DOHH2 (cell line): ENCODE results near the gene PLPP3.

Experiments
- CTCF ChIP-seq: fragments of 200-600 bp; sonication (generic); IDR thresholded peaks from one replicate; pipeline ENCODE4 v1.5.1; 2014; ENCODE audit warnings: antibody characterized with exemption, mild to moderate bottlenecking, low read depth, low read length; ENCODE audit not compliant: poor library complexity, severe bottlenecking
- EZH2phosphoT487 ChIP-seq: fragments of 200-600 bp; sonication (generic); IDR thresholded peaks from 2 replicates; pipeline ENCODE4 v1.6.1; 2017; ENCODE audit warnings: borderline replicate concordance, mild to moderate bottlenecking, antibody characterized with exemption, low read length, moderate library complexity, mixed read lengths

- no peak for TF ChIP-seq CTCF
- no peak for TF ChIP-seq EZH2phosphoT487
These were observed 17.9 kb downstream of the PLPP3 start for GRCh38 chr1:56561227-56562019.
